ENCODE measurements around the gene SRF.

DNA sequence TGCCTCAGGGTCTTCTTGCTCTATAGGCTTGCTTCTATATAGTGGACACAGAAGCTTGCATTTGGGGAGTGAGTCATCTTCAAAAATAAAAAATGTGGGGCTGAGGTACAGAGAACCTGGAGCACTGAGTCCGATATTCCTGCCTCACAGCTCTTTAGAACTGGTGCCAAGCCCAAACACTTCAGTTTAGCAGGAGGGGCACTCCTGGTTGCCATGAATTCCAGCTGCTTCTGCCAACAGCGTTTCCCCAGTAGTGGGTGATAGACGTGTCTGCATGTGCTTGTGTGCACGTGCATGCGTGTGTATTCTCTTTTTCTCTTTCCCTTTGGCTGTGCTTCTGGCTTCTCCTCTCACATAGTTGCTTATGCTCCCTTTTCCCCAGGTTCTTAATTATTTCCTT lies 46.3 kb downstream of the SRF start:
- TF ChIP-seq, protein P1, sequence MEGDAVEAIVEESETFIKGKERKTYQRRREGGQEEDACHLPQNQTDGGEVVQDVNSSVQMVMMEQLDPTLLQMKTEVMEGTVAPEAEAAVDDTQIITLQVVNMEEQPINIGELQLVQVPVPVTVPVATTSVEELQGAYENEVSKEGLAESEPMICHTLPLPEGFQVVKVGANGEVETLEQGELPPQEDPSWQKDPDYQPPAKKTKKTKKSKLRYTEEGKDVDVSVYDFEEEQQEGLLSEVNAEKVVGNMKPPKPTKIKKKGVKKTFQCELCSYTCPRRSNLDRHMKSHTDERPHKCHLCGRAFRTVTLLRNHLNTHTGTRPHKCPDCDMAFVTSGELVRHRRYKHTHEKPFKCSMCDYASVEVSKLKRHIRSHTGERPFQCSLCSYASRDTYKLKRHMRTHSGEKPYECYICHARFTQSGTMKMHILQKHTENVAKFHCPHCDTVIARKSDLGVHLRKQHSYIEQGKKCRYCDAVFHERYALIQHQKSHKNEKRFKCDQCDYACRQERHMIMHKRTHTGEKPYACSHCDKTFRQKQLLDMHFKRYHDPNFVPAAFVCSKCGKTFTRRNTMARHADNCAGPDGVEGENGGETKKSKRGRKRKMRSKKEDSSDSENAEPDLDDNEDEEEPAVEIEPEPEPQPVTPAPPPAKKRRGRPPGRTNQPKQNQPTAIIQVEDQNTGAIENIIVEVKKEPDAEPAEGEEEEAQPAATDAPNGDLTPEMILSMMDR (IDR thresholded peaks at IDR 0.05): no peak
- TF ChIP-seq POLR2A (IDR thresholded peaks at IDR 0.05): no peak

Measured in body of pancreas (tissue), 4 donors.